ENCODE measurements around the gene ERC2. TPM values are rescaled to one million over a fixed set of nuclear protein-coding genes. Genes with fewer than 3 reads are reported as not detected.

The ERC2 gene
- polyA plus RNA-seq, 3 donors = not detected

- no peaks in the 10 kb centered on the region for H3K36me3 ChIP-seq (replicated peaks in 1 of 2; ENCODE audit: control insufficient read depth in 1 of 2, insufficient read depth in 2 of 2, low read length in 2 of 2)
- no peak overlapping the region for H3K4me2 ChIP-seq (replicated peaks; ENCODE audit: extremely low read depth, low read length, poor library complexity, severe bottlenecking)
- no peaks in the 10 kb centered on the region for H3K4me1 Mint-ChIP-seq
- H3K27ac ChIP-seq (ENCODE audit: low read depth in 1 of 2, low read length in 2 of 2) = no peak overlapping the region
- DNase-seq = no peak
- no peak overlapping the region for H2AFZ ChIP-seq (ENCODE audit: insufficient read depth, low read depth, low read length, poor library complexity, severe bottlenecking)
- H3K27ac Mint-ChIP-seq = no peak overlapping the region
- 100% methylated on average over 2 of the region's 4 CpGs for WGBS (ENCODE audit: insufficient coverage)
- peaks cover 1 to 6% (median 3%) of the 10 kb centered on the region in 3 donors for H3K27me3 Mint-ChIP-seq (ENCODE audit: low read depth in 3 of 3)
- H3K4me3 ChIP-seq (replicated peaks in 1 of 3; ENCODE audit: low read depth in 2 of 3, low read length in 3 of 3) = no peak overlapping the region
- no peaks in the 10 kb centered on the region for H4K20me1 ChIP-seq (ENCODE audit: insufficient read depth, low read length)
- no peaks in the 10 kb centered on the region for H3K4me1 ChIP-seq (ENCODE audit: control insufficient read depth in 1 of 2, insufficient read depth in 2 of 2, low read length in 2 of 2)
- peaks cover 0 to 1% (median 0%) of the 10 kb centered on the region in 7 donors for H3K9me3 Mint-ChIP-seq
- H3K9me3 ChIP-seq (replicated peaks in 1 of 2; ENCODE audit: control insufficient read depth in 1 of 2, insufficient read depth in 1 of 2, low read length in 2 of 2) = no peaks in the 10 kb centered on the region
- no peak overlapping the region for H3K9ac ChIP-seq (ENCODE audit: insufficient read depth, low read length, poor library complexity, severe bottlenecking)
- TF ChIP-seq CTCF (IDR thresholded peaks at IDR 0.05) = no peak
- H3K79me2 ChIP-seq (ENCODE audit: insufficient read depth, low read length) = no peaks in the 10 kb centered on the region
- H3K4me3 Mint-ChIP-seq = no peak overlapping the region
- no peaks in the 10 kb centered on the region for H3K36me3 Mint-ChIP-seq
- intact Hi-C loops (cut with micrococcal nuclease) = no loop called here
- H3K27me3 ChIP-seq (ENCODE audit: control insufficient read depth in 2 of 2, insufficient read depth in 2 of 2, low read length in 2 of 2) = no peaks in the 10 kb centered on the region
Measured at GRCh38 chr3:56052188-56052587, 416.1 kb downstream of the ERC2 start.

GRCh38 chr3:56051052-56051451, 417.2 kb downstream of the ERC2 start:
- Histone ChIP-seq H3K4me2 (replicated peaks; ENCODE audit: extremely low read depth, low read length, poor library complexity, severe bottlenecking) (no peak overlapping the region), H3K4me3 (replicated peaks in 1 of 3; ENCODE audit: low read depth in 2 of 3, low read length in 3 of 3) (no peak overlapping the region), H2AFZ (ENCODE audit: insufficient read depth, low read depth, low read length, poor library complexity, severe bottlenecking) (no peak overlapping the region), H3K27ac (ENCODE audit: low read depth in 1 of 2, low read length in 2 of 2) (no peak overlapping the region), H3K9ac (ENCODE audit: insufficient read depth, low read length, poor library complexity, severe bottlenecking) (no peak overlapping the region), H4K20me1 (ENCODE audit: insufficient read depth, low read length) (no peaks in the 10 kb centered on the region), H3K36me3 (replicated peaks in 1 of 2; ENCODE audit: control insufficient read depth in 1 of 2, insufficient read depth in 2 of 2, low read length in 2 of 2) (no peaks in the 10 kb centered on the region), H3K4me1 (ENCODE audit: control insufficient read depth in 1 of 2, insufficient read depth in 2 of 2, low read length in 2 of 2) (no peaks in the 10 kb centered on the region), H3K79me2 (ENCODE audit: insufficient read depth, low read length) (no peaks in the 10 kb centered on the region), H3K9me3 (replicated peaks in 1 of 2; ENCODE audit: control insufficient read depth in 1 of 2, insufficient read depth in 1 of 2, low read length in 2 of 2) (no peaks in the 10 kb centered on the region), H3K27me3 (ENCODE audit: control insufficient read depth in 2 of 2, insufficient read depth in 2 of 2, low read length in 2 of 2) (no peaks in the 10 kb centered on the region)
- H3K27ac Mint-ChIP-seq = no peak overlapping the region
- DNase-seq = no peak
- peaks cover 0 to 1% (median 0%) of the 10 kb centered on the region in 7 donors for H3K9me3 Mint-ChIP-seq
- H3K36me3 Mint-ChIP-seq = no peaks in the 10 kb centered on the region
- intact Hi-C loops (cut with micrococcal nuclease) = no loop called here
- H3K4me3 Mint-ChIP-seq = no peak overlapping the region
- no peaks in the 10 kb centered on the region for H3K4me1 Mint-ChIP-seq
- H3K27me3 Mint-ChIP-seq (ENCODE audit: low read depth in 3 of 3) = peaks cover 1 to 6% (median 3%) of the 10 kb centered on the region in 3 donors
- no peak for TF ChIP-seq CTCF (IDR thresholded peaks at IDR 0.05)

All from CD14-positive monocyte (primary cell).